ENCODE measurements around the gene HOATZ.

HOATZ gene

GRCh38 chr11:111474432-111474831, 40.1 kb upstream of the HOATZ start:
- Histone ChIP-seq H3K27me3 (no peaks in the 10 kb centered on the region), H3K4me3 (ENCODE audit: low read depth in 1 of 2, low read length in 1 of 2) (no peak overlapping the region), H3K36me3 (no peaks in the 10 kb centered on the region), H3K9me3 (no peaks in the 10 kb centered on the region), H3K4me1 (ENCODE audit: control insufficient read depth in 1 of 2, insufficient read depth in 1 of 2, low read depth in 1 of 2, low read length in 1 of 2) (peaks cover 7 to 15% of the 10 kb centered on the region in 2 experiments), H3K27ac (no peak overlapping the region)
- no peak for TF ChIP-seq CTCF (IDR thresholded peaks at IDR 0.05)

GRCh38 chr11:111476366-111476765, 38.2 kb upstream of the HOATZ start:
- Histone ChIP-seq H3K27ac (no peak overlapping the region), H3K27me3 (no peaks in the 10 kb centered on the region), H3K4me3 (ENCODE audit: low read depth in 1 of 2, low read length in 1 of 2) (no peak overlapping the region), H3K9me3 (no peaks in the 10 kb centered on the region), H3K4me1 (ENCODE audit: control insufficient read depth in 1 of 2, insufficient read depth in 1 of 2, low read depth in 1 of 2, low read length in 1 of 2) (peaks cover 3 to 10% of the 10 kb centered on the region in 2 experiments), H3K36me3 (no peaks in the 10 kb centered on the region)
- no peak for TF ChIP-seq CTCF (IDR thresholded peaks at IDR 0.05)

- H3K36me3 ChIP-seq, result no peaks in the 10 kb centered on the region
- no peak overlapping the region for H3K27ac ChIP-seq
- peaks cover 3 to 10% of the 10 kb centered on the region in 2 experiments for H3K4me1 ChIP-seq (ENCODE audit: control insufficient read depth in 1 of 2, insufficient read depth in 1 of 2, low read depth in 1 of 2, low read length in 1 of 2)
- TF ChIP-seq CTCF (IDR thresholded peaks at IDR 0.05), result no peak
- no peaks in the 10 kb centered on the region for H3K9me3 ChIP-seq
- no peak overlapping the region for H3K4me3 ChIP-seq (ENCODE audit: low read depth in 1 of 2, low read length in 1 of 2)
- H3K27me3 ChIP-seq, result no peaks in the 10 kb centered on the region
Observed at GRCh38 chr11:111476956-111477355, 37.6 kb upstream of the HOATZ start.

GRCh38 chr11:111477898-111478297, 36.7 kb upstream of the HOATZ start:
- H3K9me3 ChIP-seq, result no peaks in the 10 kb centered on the region
- H3K4me1 ChIP-seq (ENCODE audit: control insufficient read depth in 1 of 2, insufficient read depth in 1 of 2, low read depth in 1 of 2, low read length in 1 of 2), result peaks cover 3 to 10% of the 10 kb centered on the region in 2 experiments
- H3K27me3 ChIP-seq, result no peaks in the 10 kb centered on the region
- TF ChIP-seq CTCF (IDR thresholded peaks at IDR 0.05), result no peak
- no peak overlapping the region for H3K4me3 ChIP-seq (ENCODE audit: low read depth in 1 of 2, low read length in 1 of 2)
- no peaks in the 10 kb centered on the region for H3K36me3 ChIP-seq
- no peak overlapping the region for H3K27ac ChIP-seq

- H3K27ac ChIP-seq, result no peak overlapping the region
- no peaks in the 10 kb centered on the region for H3K9me3 ChIP-seq
- TF ChIP-seq CTCF (IDR thresholded peaks at IDR 0.05), result no peak
- no peaks in the 10 kb centered on the region for H3K36me3 ChIP-seq
- peaks cover 3 to 10% of the 10 kb centered on the region in 2 experiments for H3K4me1 ChIP-seq (ENCODE audit: control insufficient read depth in 1 of 2, insufficient read depth in 1 of 2, low read depth in 1 of 2, low read length in 1 of 2)
- no peak overlapping the region for H3K4me3 ChIP-seq (ENCODE audit: low read depth in 1 of 2, low read length in 1 of 2)
- H3K27me3 ChIP-seq, result no peaks in the 10 kb centered on the region
Observed at GRCh38 chr11:111479666-111480065, 34.9 kb upstream of the HOATZ start.

- Histone ChIP-seq H3K36me3 (no peaks in the 10 kb centered on the region), H3K9me3 (no peaks in the 10 kb centered on the region), H3K27ac (no peak overlapping the region), H3K27me3 (no peaks in the 10 kb centered on the region), H3K4me3 (ENCODE audit: low read depth in 1 of 2, low read length in 1 of 2) (no peak overlapping the region), H3K4me1 (ENCODE audit: control insufficient read depth in 1 of 2, insufficient read depth in 1 of 2, low read depth in 1 of 2, low read length in 1 of 2) (peaks cover 3 to 10% of the 10 kb centered on the region in 2 experiments)
- TF ChIP-seq CTCF (IDR thresholded peaks at IDR 0.05), result no peak
Observed at GRCh38 chr11:111483431-111483830, 31.1 kb upstream of the HOATZ start.
